ENCODE data around the gene CDH22.
A peak's percentile ranks its signal among the peaks of the same experiment; 100 is the strongest.

Gene CDH22

DNA sequence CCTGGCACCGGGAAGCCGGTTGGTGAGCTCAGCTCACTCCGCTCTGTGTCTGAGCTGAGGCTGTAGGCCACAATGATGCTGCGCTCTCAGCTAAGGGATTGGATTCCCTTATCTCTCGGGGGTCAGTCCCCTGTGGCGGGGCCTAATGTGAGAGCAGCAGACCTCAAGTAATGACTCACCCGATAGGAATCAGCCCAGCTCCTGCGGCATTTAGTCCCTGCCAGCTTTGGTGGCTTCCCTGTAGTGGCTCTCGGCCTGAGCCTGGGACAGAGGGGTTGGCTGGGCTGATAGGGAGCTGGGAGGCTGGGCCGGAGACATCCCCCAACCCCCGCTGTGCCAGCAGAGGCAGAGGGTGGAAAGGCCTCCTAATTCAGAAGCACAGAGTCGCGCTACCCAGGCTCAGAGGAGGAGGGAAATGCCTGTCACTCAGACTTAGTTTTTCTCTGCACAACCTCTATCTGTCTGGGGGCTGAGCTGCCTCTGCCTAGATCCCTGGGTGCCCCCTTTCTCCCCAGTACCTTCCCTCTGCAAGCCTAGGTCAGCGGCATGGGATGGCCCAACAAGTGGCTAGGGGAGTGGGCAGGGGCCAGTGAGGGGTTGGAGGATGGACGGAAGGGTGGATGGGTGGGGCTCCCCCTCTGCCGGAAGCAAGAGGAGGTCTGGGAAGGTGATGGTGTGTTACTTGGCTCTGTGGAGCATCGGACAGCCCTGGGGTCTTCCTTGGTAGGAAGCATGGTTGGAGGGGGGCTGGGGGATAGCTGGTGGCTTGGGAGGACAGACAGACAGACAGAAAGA is 92.2 kb downstream of the CDH22 start:
- no peak for DNase-seq (ENCODE audit: low read depth in 2 of 2)

DNA sequence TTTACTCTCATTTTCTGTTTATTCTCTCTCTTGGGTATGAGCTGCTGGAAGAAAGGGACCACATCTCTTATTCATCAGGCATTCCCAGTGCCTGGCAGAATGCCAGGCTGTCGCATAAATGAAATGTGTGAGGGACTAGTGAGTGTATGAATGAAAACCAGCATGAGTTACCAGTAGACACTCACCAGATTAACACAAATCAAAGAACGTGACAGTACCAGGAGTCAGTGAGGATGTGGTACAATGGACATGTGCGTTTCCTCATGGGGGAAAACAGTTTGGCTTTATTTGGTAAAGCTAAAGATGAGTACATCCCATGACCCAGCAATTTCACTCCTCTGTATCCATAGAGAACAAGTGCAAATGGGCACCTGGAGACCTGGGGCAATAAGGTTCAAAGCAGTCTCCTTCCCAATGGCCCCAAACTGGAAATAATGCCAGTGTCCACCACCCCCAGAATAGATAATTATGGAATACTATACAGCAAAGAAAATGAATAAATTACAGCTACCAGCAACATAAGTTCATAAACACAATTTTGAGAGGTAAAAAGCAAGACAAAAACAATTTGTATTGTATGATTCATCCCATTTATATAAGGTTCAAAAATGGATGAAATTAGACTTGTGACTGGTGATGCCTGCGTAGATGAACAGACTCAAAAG is 93.3 kb downstream of the CDH22 start:
- DNase-seq (ENCODE audit: low read depth in 2 of 2): no peak

DNA sequence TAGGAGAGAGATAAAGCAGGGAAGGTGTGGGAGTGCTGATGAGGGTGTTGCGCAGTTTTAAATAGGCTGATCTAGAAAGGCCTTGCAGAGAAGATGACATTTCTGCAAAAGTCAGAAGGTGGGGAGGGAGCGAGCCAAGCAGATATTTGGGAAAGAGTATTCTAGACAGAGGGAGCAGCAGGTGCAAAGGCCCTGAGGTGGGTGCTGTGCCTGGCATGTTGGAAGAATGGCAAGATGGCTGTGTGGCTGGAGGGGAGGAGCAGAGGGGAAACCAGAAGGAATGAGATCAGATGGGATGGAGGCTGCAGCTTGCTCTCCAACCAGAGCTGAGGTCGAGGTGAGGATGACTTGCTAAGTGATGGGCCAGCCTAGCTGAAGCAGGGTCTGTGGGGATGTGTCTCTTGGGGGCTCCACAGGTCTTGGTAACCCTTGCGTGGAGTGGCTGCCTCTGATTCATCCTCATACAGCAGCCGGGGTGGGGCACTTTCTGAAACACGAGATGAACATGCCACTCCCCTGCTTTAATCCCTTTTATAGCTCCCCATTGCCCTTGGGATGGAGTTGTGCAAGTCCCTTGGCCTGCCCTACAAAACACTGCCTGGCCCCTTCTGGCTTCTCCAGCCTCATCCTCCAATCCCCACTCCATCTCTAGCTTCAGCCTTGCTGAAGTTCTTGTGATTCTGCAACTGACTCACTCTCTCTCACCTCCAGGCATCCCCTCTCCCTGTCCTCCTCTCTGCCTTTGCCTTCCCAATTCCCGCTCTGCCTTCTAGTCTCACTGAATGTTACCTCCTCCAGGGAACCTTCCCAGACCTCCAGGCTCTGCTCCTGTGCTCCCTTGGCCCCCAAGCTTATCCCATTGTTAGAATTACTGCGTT is 94.1 kb downstream of the CDH22 start:
- no peak for DNase-seq (ENCODE audit: low read depth in 2 of 2)

DNA sequence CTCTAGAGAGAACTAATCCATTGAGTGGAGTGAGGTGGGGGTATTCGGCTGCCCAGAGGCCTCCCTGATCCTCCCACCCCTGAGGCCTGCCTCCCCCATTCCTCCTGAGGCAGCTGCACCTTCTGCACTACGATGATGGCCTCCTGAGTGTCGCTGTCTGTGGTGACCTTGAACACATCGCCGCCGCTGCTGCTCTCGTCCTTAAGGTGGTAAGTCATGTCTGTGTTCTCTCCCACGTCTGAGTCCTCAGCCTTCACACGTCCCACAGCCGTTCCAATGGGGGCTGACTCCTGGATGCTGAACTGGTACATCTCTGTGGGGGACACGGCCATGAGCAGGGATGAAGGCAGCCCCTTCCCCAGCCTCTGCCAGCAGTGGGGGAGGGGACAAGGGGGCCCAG is 95.4 kb downstream of the CDH22 start:
- no peak for DNase-seq (ENCODE audit: low read depth in 2 of 2)

DNA sequence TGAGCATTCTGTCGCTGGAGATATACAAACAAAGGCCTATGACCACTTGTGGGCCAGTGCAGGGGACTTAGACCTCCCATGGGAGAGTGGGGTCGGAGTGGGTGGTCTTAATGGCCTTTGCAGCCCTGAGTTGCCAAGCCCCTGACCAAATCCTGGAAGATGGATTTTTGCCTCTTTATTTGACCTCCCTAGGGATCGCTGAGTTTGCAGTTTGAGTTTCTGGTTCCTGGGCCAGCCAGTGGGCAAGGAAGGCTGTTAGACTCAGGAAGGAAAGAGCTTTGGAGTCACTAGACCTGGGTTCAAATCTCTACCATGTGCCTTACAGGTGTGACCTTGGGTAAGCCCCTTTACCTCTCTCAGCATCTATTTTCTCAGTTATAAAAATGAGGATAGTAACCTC is 96.0 kb downstream of the CDH22 start:
- DNase-seq (ENCODE audit: low read depth in 2 of 2): no peak

DNA sequence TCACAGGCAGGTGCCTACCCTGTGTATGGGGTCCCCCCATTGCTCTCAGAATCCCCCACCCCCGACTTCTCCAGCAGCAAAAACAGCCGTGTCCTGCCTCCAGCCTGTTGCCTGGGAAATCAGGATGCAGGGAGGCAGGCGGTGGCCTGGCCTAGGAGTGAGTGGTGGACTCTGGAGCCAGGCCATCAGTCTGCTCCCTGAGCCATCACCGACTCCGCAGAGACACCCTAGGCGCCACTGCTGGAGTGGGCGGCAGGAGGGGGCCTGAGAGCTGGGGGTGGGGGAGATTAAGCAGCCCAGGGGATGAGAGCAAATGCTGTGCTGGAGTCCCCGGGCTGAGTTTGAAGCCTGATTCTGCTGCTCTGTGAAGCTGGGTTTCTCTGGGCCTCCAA is 97.0 kb downstream of the CDH22 start:
- no peak for DNase-seq (ENCODE audit: low read depth in 2 of 2)

DNA sequence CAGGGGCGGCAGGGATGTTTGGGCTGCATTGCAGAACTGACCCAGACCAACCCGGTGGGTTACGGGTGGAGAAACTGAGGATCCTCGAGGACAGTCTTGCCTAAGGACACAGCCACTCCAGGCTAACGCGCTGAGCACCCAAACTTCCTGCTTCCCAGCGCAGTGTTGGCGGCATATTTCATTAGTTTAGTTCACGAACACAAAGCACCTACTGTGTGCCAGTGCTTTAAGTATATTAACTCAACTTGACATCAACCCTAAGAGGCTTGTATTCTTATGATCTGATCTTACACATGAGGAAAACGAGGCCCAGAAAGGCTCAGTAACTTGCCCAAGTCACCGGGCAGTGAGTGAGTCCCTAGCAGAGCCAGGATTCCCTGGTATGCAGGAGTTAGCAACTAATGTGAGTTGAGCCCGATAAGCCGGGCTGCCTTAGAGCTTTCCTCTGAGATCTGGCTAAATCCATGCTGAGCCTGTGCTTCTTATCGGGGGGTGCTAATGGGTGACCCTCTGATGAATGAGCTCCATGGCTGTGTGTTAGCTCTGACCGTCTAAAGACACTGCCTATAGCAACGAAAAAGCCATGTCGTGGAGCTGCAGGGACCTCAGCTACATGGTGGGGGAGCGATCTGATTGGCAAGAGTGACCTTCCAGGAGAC is 97.5 kb downstream of the CDH22 start:
- no peak for DNase-seq (ENCODE audit: low read depth in 2 of 2)

DNA sequence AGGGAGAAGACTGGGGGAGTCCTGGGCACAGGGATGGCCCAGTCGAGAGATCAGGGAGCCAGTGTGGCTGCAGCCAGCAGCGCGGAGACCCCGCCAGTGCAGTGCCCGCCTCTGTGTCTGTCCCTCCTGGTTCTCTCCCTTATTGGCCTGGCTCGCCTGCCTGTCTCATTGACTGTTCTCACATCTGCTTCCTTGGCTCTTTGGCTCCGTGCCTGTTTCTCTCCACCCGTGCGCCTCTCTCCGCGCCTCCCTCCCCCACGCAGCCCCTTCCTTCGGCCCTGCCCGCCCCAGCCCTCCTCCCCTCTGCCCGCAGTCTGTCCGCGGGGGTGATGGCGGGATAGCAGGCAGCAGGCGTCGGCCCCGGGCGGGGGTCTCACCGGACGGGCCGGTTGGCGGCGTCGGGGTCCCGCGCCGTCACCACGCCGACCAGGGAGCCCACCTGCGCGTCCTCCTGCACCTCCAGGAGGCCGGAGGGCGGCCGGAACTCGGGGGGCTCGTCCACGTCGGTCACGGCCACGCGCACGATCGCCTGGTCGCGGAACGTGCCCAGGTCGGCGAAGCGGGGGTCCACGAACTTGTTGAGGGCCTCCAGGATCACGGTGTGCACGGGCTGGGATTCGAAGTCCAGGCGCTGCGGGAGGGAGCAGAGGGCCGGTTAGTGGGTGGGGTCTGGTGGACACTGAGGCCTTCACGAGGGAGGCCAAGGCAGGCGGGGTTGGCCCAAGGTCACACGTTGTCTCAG is 98.2 kb downstream of the CDH22 start:
- no peak for DNase-seq (ENCODE audit: low read depth in 2 of 2)

DNA sequence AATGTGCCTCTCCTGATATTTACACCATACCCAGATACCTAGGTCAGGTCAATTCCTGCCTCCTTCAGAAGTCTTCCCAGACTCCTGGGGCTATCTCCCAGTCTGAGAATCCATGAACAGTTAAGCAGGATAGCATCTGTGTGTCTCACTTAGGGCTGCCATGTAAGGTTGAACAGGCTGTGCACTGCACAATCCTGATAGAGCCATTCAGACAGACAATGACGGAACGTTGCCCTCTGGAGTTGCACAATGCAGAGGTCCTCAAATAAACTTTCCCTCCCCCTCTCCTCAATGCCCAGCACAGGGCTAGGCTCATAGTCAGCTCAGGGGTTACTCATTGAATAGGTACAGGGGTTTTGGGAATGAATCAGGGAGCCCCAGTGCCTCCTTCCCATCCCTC is 100.5 kb downstream of the CDH22 start:
- no peak for DNase-seq (ENCODE audit: low read depth in 2 of 2)

DNA sequence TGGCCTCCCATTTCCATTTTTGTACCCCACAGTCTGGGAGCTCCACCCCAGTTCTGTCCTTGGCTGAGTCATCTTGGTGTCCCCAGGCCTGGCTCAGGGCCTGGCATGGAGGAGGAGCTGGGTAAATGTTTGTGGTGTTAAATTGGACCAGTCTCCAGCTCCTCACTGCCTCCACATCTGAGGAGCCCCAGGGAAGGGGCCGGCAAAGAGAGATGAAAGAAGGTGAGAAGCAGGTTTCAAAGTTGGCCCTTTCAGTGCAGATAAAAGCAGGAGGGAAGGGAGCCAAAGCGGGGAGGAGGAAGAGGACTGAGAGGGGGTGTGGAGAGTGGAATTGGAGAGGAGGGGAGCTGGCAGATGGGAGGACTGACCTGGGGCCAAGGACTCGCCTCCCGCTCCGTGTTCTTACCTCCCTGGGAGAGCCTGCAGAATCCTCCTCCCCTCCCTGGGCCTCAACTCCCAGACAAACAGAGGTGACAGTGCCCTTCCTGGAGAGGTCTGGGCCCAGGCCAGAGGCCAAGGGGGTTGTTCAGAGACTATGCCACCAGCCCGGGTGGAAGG is 101.2 kb downstream of the CDH22 start:
- DNase-seq (ENCODE audit: low read depth in 2 of 2): no peak

DNA sequence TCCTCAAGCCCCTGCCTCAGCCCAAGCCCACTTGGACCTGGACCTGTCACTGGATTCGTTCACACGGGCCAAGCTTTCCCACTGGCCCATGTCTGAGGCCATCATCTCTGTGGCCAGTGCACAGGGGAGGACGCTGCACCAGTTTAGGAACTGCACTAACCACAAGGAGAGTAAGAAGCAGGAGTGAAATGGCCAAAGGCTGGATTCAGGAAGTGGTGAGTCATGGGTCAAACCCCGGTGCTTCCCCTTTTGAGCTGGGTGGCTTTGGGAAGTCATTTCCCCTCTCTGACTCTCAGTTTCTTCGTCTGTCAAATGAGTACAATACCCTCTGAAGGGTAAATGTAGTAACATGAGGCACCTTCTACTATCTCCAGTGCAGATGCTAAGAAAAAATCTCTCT is 102.3 kb downstream of the CDH22 start:
- DNase-seq (ENCODE audit: low read depth in 2 of 2): no peak

DNA sequence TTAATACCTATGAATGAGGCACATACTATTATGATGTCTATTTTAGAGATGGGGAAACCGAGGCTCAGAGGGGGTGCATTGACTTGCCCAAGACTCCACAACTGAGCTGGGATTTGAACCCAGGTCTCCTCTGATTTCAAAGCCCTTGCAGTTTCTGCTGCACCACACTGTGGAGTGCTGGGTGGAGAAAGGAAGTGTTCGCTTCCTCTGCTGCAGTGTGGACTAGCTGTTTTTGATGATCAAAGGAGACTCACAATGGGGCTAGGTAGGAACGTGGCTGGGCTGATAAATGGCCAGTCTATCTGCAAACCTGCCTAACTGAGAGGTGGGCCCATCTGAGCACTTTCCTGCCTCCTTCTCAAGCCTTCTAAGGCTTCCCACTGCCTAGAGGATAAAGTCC is 102.9 kb downstream of the CDH22 start:
- DNase-seq (ENCODE audit: low read depth in 2 of 2): no peak

DNA sequence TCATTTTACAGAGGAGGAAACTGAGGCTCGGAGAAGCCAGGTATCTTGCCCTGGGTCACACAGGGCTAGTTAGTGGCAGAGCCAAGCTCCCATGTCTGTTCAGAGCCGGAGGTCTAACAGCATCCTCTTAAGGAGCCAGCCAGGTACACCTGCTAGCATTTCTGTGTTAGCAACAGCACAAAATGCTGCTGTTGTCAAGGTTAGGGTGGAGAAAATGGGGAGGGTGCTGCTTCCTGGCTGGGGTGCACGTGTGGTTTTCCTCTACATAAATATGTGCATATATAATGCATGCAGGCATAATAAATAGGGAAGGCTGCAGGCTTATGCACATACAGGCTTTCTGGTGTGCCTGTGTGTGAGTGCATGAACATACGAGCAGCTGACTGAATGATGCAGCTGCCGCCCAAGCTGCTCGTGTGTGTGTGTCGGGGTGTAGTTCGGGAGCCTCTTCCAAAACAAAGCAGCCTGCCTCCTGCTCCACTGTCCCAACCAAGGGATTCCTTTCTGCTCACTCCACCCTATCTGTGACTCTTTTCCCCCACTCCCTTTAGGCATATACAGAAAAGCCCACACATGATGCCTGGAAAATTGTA is 103.6 kb downstream of the CDH22 start:
- DNase-seq (ENCODE audit: low read depth in 2 of 2): no peak

DNA sequence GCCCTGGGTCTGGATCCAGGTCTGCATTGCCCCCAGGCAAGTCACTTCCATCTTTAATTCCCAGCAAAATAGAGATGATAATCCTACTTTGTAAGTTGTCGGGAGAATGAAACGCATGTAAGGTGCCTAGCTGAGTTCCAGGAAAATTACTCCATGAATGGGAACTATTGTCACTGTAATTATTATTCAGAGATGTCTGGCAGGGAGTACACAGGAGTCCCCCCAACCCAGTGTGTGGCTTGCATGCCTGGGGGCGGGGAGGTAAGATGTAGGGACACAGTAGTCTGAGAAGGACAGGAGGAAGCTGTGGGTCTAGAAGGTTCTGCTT is 104.8 kb downstream of the CDH22 start:
- DNase-seq (ENCODE audit: low read depth in 2 of 2): no peak

DNA sequence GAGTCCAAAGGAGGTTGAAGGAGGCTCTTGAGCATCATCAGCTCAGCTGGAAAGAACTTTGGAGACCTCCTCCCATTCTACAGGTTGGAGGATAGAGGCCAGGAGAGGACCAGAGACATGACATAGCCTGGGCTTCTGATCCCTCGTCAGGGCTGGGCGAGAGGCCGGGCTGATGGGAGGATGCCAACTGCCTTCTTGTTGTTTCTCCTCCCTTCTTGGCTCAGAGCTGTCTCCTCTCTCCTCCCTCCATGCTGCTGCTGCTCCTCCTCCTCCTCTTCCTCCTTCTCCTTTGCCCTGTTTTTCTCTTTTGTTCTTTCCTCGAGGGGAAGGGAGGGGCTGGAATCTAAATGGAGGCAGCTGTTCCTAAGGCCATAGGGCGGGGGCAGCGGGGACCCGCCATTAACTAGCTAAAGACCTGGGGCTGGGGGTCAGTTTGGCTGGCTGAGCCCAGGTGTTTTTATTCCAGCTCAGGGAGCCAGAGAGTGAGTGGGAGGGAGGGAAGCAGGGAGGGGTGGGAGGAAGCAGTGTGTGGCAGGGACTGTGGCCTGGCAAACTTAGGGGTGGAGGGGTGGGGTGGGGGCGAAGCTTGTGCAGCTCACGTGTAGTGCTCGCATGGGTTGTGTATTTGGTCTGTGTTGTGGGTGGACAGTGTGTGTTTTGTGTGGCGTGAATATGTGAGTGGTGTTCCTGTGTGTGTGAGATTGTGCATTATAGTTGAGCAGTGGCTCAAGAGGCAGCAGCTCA is 105.4 kb downstream of the CDH22 start:
- no peak for DNase-seq (ENCODE audit: low read depth in 2 of 2)

DNA sequence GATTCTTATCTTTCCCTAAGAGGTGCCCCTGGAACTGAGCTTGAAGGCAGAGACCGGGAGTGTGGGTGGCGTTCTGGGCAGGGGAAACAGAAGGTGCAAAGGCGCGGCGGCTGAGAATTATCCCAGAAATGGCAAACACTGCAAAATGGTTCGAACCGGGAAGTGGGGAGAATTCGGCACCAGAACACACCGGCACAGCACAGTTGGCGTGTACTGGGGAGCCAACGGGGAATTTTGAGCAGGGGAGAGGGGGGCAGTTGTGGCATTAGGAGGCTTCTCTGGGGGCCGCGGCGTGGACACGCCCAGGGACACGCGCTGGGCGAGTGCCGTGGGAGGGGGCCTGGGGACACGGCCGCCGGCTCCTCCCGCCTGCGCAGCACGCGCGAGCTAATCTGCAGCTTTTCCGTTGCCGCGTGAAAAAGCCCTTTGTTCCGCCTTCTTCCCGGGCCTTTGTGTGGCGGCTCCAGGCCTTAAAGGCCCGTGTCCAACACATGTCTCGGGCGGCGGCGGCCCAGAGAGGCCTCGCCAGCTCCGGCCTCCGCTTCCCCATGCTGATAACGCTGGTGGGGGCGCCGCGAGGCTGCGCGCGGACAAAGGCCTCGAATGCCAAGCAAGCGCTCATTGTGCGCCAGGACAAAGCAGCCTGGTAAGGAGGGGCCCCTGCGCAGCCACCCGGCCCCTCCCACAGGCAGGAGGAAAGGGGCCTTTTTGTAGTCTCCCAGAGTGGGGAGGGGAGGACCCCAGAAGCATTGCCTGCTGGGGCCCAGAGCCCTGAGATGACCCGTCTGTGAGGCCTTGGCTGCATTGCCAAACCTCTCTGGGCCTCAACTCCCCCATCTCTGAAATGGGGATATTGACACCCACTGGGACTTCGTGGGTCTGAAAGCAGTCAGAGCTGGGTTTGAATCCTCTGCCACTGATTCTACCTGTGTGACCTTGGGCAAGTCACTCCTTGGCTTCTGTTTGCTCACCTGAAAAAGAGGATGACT is 107.4 kb downstream of the CDH22 start:
- no peak for DNase-seq (ENCODE audit: low read depth in 2 of 2)

DNA sequence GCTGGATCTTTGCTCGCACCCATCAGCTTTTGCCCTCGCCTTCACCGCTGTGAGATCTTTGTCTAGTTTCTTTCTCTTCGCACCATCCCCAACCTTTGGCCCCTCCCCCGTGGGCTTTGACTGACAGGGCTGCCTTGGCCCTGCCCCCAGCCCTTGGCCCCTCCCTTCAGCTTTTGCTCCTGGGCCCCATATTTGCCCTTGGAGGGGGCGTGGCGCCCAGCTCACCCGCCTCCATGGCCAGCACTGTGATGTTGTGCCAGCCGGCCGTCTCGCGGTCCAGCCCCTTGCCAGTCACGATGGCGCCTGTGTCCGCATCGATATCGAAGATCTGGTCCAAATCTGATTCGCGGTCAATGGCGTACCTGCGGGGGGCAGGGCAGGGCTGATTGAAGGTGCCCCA is 109.1 kb downstream of the CDH22 start:
- peak in 1 of 2 donors; percentile 5 for DNase-seq (ENCODE audit: low read depth in 2 of 2)

DNA sequence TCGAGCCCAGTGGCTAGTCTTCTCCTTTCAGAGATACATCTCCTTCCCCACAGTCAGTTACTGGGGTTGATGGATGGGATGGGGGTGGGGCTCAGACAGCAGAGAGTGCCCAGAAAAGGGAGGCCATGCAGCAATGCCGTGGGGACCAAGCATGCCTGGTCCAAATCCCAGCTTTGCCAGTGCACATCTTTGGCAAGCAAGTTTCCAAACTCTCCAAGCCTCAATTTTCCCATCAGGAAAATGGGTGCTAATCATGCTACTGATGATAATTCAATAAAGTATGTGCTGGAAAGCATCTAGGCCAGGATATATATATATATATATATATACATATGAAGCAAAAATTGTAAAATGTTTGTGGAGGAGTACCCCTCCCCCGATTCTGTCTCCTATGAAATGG is 111.3 kb downstream of the CDH22 start:
- no peak for DNase-seq (ENCODE audit: low read depth in 2 of 2)
